ENCODE measurements around the gene ASAP2.

Gene ASAP2

GRCh38 chr2:9337901-9338300 is 131.3 kb downstream of the ASAP2 start:
- no peak for DNase-seq (ENCODE audit: insufficient read length)
- FAIRE-seq: no peak
- TF ChIP-seq POLR2A (IDR thresholded peaks at IDR 0.05; ENCODE audit: low read depth, low read length) (no peak), POLR2AphosphoS5 (IDR thresholded peaks at IDR 0.05; ENCODE audit: low read depth, low read length) (no peak), TAF1 (IDR thresholded peaks at IDR 0.05; ENCODE audit: borderline replicate concordance, low read depth, low read length) (no peak)

- FAIRE-seq: no peak
- TF ChIP-seq POLR2A (IDR thresholded peaks at IDR 0.05; ENCODE audit: low read depth, low read length) (no peak), TAF1 (IDR thresholded peaks at IDR 0.05; ENCODE audit: borderline replicate concordance, low read depth, low read length) (no peak), POLR2AphosphoS5 (IDR thresholded peaks at IDR 0.05; ENCODE audit: low read depth, low read length) (no peak)
- DNase-seq (ENCODE audit: insufficient read length): no peak
Observed at GRCh38 chr2:9341337-9341887, 134.8 kb downstream of the ASAP2 start.

GRCh38 chr2:9342659-9343058 is 136.0 kb downstream of the ASAP2 start:
- FAIRE-seq (no peak), DNase-seq (ENCODE audit: insufficient read length) (no peak)
- TF ChIP-seq POLR2A (IDR thresholded peaks at IDR 0.05; ENCODE audit: low read depth, low read length): no peak
- no peak for TF ChIP-seq POLR2AphosphoS5 (IDR thresholded peaks at IDR 0.05; ENCODE audit: low read depth, low read length)
- no peak for TF ChIP-seq TAF1 (IDR thresholded peaks at IDR 0.05; ENCODE audit: borderline replicate concordance, low read depth, low read length)

- DNase-seq (ENCODE audit: insufficient read length): no peak
- FAIRE-seq: no peak
- no peak for TF ChIP-seq POLR2A (IDR thresholded peaks at IDR 0.05; ENCODE audit: low read depth, low read length)
- TF ChIP-seq TAF1 (IDR thresholded peaks at IDR 0.05; ENCODE audit: borderline replicate concordance, low read depth, low read length): no peak
- TF ChIP-seq POLR2AphosphoS5 (IDR thresholded peaks at IDR 0.05; ENCODE audit: low read depth, low read length): no peak
Observed at GRCh38 chr2:9343524-9343923, 136.9 kb downstream of the ASAP2 start.

GRCh38 chr2:9344434-9344833 is 137.8 kb downstream of the ASAP2 start:
- no peak for FAIRE-seq
- TF ChIP-seq POLR2A (IDR thresholded peaks at IDR 0.05; ENCODE audit: low read depth, low read length) (no peak), POLR2AphosphoS5 (IDR thresholded peaks at IDR 0.05; ENCODE audit: low read depth, low read length) (no peak), TAF1 (IDR thresholded peaks at IDR 0.05; ENCODE audit: borderline replicate concordance, low read depth, low read length) (no peak)
- DNase-seq (ENCODE audit: insufficient read length): no peak

GRCh38 chr2:9345343-9345742 is 138.7 kb downstream of the ASAP2 start:
- DNase-seq (ENCODE audit: insufficient read length) (no peak), FAIRE-seq (no peak)
- TF ChIP-seq POLR2A (IDR thresholded peaks at IDR 0.05; ENCODE audit: low read depth, low read length) (no peak), POLR2AphosphoS5 (IDR thresholded peaks at IDR 0.05; ENCODE audit: low read depth, low read length) (no peak), TAF1 (IDR thresholded peaks at IDR 0.05; ENCODE audit: borderline replicate concordance, low read depth, low read length) (no peak)

- DNase-seq (ENCODE audit: insufficient read length): no peak
- TF ChIP-seq TAF1 (IDR thresholded peaks at IDR 0.05; ENCODE audit: borderline replicate concordance, low read depth, low read length): no peak
- FAIRE-seq: no peak
Observed at GRCh38 chr2:9345997-9346396, 139.4 kb downstream of the ASAP2 start.

GRCh38 chr2:9346885-9347284 is 140.3 kb downstream of the ASAP2 start:
- TF ChIP-seq POLR2AphosphoS5 (IDR thresholded peaks at IDR 0.05; ENCODE audit: low read depth, low read length): no peak
- TF ChIP-seq POLR2A (IDR thresholded peaks at IDR 0.05; ENCODE audit: low read depth, low read length): no peak
- no peak for FAIRE-seq
- DNase-seq (ENCODE audit: insufficient read length): no peak

GRCh38 chr2:9347411-9347881 is 140.8 kb downstream of the ASAP2 start:
- no peak for TF ChIP-seq POLR2AphosphoS5 (IDR thresholded peaks at IDR 0.05; ENCODE audit: low read depth, low read length)
- no peak for TF ChIP-seq POLR2A (IDR thresholded peaks at IDR 0.05; ENCODE audit: low read depth, low read length)
- TF ChIP-seq TAF1 (IDR thresholded peaks at IDR 0.05; ENCODE audit: borderline replicate concordance, low read depth, low read length): no peak
- FAIRE-seq (no peak), DNase-seq (ENCODE audit: insufficient read length) (no peak)

GRCh38 chr2:9354318-9354717 is 147.7 kb downstream of the ASAP2 start:
- DNase-seq (ENCODE audit: insufficient read length) (no peak), FAIRE-seq (no peak)
- TF ChIP-seq POLR2AphosphoS5 (IDR thresholded peaks at IDR 0.05; ENCODE audit: low read depth, low read length): no peak
- TF ChIP-seq TAF1 (IDR thresholded peaks at IDR 0.05; ENCODE audit: borderline replicate concordance, low read depth, low read length): no peak
- no peak for TF ChIP-seq POLR2A (IDR thresholded peaks at IDR 0.05; ENCODE audit: low read depth, low read length)

- no peak for DNase-seq (ENCODE audit: insufficient read length)
- FAIRE-seq: no peak
- TF ChIP-seq TAF1 (IDR thresholded peaks at IDR 0.05; ENCODE audit: borderline replicate concordance, low read depth, low read length) (no peak), POLR2AphosphoS5 (IDR thresholded peaks at IDR 0.05; ENCODE audit: low read depth, low read length) (no peak), POLR2A (IDR thresholded peaks at IDR 0.05; ENCODE audit: low read depth, low read length) (no peak)
Observed at GRCh38 chr2:9355270-9355669, 148.7 kb downstream of the ASAP2 start.

GRCh38 chr2:9355716-9356115 is 149.1 kb downstream of the ASAP2 start:
- FAIRE-seq: no peak
- TF ChIP-seq TAF1 (IDR thresholded peaks at IDR 0.05; ENCODE audit: borderline replicate concordance, low read depth, low read length) (no peak), POLR2AphosphoS5 (IDR thresholded peaks at IDR 0.05; ENCODE audit: low read depth, low read length) (no peak)
- no peak for DNase-seq (ENCODE audit: insufficient read length)

- TF ChIP-seq TAF1 (IDR thresholded peaks at IDR 0.05; ENCODE audit: borderline replicate concordance, low read depth, low read length) (no peak), POLR2A (IDR thresholded peaks at IDR 0.05; ENCODE audit: low read depth, low read length) (no peak), POLR2AphosphoS5 (IDR thresholded peaks at IDR 0.05; ENCODE audit: low read depth, low read length) (no peak)
- FAIRE-seq: no peak
Observed at GRCh38 chr2:9356261-9356660, 149.6 kb downstream of the ASAP2 start.

More at GRCh38 chr2:9356261-9356660, 149.6 kb downstream of the ASAP2 start:
- DNase-seq (ENCODE audit: insufficient read length): no peak
